GM23338 (cell line): ENCODE results near the gene PRSS57.

Experiments
- EZH2 ChIP-seq: fragments of 200-600 bp; sonication (generic); IDR thresholded peaks from one replicate; pipeline ENCODE4 v1.8.0; 2017; ENCODE audit warnings: antibody characterized with exemption, mild to moderate bottlenecking, low read depth; ENCODE audit not compliant: unreplicated experiment
- EZH2phosphoT487 ChIP-seq: fragments of 200-600 bp; sonication (generic); IDR thresholded peaks from one replicate; pipeline ENCODE4 v1.8.1; 2018; ENCODE audit warnings: antibody characterized with exemption; ENCODE audit not compliant: unreplicated experiment
- POLR2AphosphoS5 ChIP-seq: IDR thresholded peaks from 2 replicates; pipeline ENCODE4 v1.6.1; 2016; ENCODE audit warnings: antibody characterized with exemption, low read depth
- TF ChIP-seq, protein P1 (sequence below): IDR thresholded peaks from 2 replicates; pipeline ENCODE4 v1.6.1; 2016; ENCODE audit warnings: antibody characterized with exemption
- TF ChIP-seq, protein P2 (sequence below), 2 experiments: fragments of 200-600 bp in 1 of 2; sonication (generic) in 1 of 2; conservative IDR thresholded peaks; 2 replicates each; pipeline versions ENCODE4 v1.5.1 to v1.6.1; 2016 to 2017; ENCODE audit warnings: antibody characterized with exemption in 2 of 2, low read depth in 2 of 2, mild to moderate bottlenecking in 2 of 2, moderate library complexity in 1 of 2
- TF ChIP-seq, protein P3 (sequence below): IDR thresholded peaks from one replicate; pipeline ENCODE4 v1.6.1; 2018; ENCODE audit warnings: antibody characterized with exemption; ENCODE audit not compliant: unreplicated experiment

DNA sequence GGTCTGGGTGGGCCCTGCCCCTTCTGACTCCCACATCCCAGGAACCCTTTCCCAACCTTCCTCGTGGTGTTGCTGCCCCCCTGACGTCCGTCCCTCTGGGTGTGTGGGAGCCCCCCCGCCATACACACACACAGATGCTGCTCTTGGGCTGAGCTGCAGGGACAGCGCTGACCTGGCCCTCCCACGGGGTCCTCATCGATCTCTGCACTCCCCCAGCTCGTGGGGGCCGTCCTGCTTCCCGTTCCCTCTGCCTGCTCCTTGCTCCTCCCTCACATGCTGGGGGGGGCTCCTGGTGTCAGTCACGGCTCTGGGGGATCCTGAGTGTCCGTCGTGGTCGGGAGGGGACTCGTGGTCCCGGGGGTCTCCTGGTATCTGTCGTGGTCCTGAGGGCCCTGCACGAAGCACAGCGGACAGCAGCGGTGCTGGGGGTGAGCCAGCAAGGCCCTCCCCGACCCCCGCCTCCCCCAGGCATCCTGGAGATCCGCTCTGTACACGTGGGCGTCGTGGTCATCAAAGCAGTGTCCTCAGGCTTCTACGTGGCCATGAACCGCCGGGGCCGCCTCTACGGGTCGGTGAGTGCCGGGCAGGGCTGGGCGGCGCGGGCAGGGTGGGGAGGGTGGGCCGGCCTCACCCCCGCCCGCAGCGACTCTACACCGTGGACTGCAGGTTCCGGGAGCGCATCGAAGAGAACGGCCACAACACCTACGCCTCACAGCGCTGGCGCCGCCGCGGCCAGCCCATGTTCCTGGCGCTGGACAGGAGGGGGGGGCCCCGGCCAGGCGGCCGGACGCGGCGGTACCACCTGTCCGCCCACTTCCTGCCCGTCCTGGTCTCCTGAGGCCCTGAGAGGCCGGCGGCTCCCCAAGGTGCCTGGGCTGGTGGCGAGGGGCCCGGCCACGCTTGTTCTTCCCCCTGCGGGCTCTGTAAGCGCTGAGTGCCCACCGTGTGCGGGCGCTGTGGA, 52.2 kb downstream of the PRSS57 start:
- TF ChIP-seq, protein P1, sequence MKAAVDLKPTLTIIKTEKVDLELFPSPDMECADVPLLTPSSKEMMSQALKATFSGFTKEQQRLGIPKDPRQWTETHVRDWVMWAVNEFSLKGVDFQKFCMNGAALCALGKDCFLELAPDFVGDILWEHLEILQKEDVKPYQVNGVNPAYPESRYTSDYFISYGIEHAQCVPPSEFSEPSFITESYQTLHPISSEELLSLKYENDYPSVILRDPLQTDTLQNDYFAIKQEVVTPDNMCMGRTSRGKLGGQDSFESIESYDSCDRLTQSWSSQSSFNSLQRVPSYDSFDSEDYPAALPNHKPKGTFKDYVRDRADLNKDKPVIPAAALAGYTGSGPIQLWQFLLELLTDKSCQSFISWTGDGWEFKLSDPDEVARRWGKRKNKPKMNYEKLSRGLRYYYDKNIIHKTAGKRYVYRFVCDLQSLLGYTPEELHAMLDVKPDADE, result no peak
- TF ChIP-seq EZH2phosphoT487, result no peak
- TF ChIP-seq, protein P2, sequence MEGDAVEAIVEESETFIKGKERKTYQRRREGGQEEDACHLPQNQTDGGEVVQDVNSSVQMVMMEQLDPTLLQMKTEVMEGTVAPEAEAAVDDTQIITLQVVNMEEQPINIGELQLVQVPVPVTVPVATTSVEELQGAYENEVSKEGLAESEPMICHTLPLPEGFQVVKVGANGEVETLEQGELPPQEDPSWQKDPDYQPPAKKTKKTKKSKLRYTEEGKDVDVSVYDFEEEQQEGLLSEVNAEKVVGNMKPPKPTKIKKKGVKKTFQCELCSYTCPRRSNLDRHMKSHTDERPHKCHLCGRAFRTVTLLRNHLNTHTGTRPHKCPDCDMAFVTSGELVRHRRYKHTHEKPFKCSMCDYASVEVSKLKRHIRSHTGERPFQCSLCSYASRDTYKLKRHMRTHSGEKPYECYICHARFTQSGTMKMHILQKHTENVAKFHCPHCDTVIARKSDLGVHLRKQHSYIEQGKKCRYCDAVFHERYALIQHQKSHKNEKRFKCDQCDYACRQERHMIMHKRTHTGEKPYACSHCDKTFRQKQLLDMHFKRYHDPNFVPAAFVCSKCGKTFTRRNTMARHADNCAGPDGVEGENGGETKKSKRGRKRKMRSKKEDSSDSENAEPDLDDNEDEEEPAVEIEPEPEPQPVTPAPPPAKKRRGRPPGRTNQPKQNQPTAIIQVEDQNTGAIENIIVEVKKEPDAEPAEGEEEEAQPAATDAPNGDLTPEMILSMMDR (conservative IDR thresholded peaks at IDR 0.05; ENCODE audit: low read depth in 2 of 2), result no peak
- no peak for TF ChIP-seq POLR2AphosphoS5
- TF ChIP-seq, protein P3, sequence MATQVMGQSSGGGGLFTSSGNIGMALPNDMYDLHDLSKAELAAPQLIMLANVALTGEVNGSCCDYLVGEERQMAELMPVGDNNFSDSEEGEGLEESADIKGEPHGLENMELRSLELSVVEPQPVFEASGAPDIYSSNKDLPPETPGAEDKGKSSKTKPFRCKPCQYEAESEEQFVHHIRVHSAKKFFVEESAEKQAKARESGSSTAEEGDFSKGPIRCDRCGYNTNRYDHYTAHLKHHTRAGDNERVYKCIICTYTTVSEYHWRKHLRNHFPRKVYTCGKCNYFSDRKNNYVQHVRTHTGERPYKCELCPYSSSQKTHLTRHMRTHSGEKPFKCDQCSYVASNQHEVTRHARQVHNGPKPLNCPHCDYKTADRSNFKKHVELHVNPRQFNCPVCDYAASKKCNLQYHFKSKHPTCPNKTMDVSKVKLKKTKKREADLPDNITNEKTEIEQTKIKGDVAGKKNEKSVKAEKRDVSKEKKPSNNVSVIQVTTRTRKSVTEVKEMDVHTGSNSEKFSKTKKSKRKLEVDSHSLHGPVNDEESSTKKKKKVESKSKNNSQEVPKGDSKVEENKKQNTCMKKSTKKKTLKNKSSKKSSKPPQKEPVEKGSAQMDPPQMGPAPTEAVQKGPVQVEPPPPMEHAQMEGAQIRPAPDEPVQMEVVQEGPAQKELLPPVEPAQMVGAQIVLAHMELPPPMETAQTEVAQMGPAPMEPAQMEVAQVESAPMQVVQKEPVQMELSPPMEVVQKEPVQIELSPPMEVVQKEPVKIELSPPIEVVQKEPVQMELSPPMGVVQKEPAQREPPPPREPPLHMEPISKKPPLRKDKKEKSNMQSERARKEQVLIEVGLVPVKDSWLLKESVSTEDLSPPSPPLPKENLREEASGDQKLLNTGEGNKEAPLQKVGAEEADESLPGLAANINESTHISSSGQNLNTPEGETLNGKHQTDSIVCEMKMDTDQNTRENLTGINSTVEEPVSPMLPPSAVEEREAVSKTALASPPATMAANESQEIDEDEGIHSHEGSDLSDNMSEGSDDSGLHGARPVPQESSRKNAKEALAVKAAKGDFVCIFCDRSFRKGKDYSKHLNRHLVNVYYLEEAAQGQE, result no peak
- no peak for TF ChIP-seq EZH2
